Astrocyte of the cerebellum (primary cell): ENCODE measurements around the gene EVPLL.

Source experiments
- DNase-seq: peaks from one replicate; pipeline ENCODE4 v3.0.0-alpha.2; 2011; ENCODE audit warnings: low read depth
- H3K4me3 ChIP-seq: 2 replicates; pipeline ENCODE4 v1.5.1; 2011; ENCODE audit warnings: mild to moderate bottlenecking, low read depth, low read length, moderate library complexity
- CTCF ChIP-seq: IDR thresholded peaks from 2 replicates; pipeline ENCODE4 v1.5.1; 2012; ENCODE audit warnings: low read length, low read depth, moderate library complexity, mild to moderate bottlenecking; ENCODE audit errors: missing control alignments
- in situ Hi-C: cut with HindIII; loops from 2 replicates; pipeline ENCODE4 v1.10.0; 2017; ENCODE audit warnings: low sequenced_read_pairs

EVPLL gene

GRCh38 chr17:18353541-18353940, 24.0 kb upstream of the EVPLL start:
- DNase-seq, result no peak
- in situ Hi-C loops, result no loop called here
- H3K4me3 ChIP-seq, result no peak overlapping the region
- no peak for TF ChIP-seq CTCF

- TF ChIP-seq CTCF, result no peak
- no peak overlapping the region for H3K4me3 ChIP-seq
- DNase-seq, result peak; percentile 82
- in situ Hi-C loops, result no loop called here
Observed at GRCh38 chr17:18356624-18357023, 21.0 kb upstream of the EVPLL start.

GRCh38 chr17:18360518-18360917, 17.1 kb upstream of the EVPLL start:
- in situ Hi-C loops, result no loop called here
- H3K4me3 ChIP-seq, result no peak overlapping the region
- DNase-seq, result no peak
- TF ChIP-seq CTCF, result no peak

- DNase-seq, result no peak
- peak overlapping the region; percentile 80 for H3K4me3 ChIP-seq
- no peak for TF ChIP-seq CTCF
- in situ Hi-C loops, result no loop called here
Observed at GRCh38 chr17:18361837-18362697, 15.5 kb upstream of the EVPLL start.

- peak; percentile 13 for DNase-seq
Observed at GRCh38 chr17:18362698-18363100, 14.9 kb upstream of the EVPLL start.

More at GRCh38 chr17:18362698-18363100, 14.9 kb upstream of the EVPLL start:
- H3K4me3 ChIP-seq, result peak overlapping the region; percentile 80
- in situ Hi-C loops, result no loop called here
- no peak for TF ChIP-seq CTCF
